Measurements from ENCODE around the gene DLG2.

DLG2 gene

GRCh38 chr11:84438565-84438964 is 1188.6 kb downstream of the DLG2 start:
- H3K27ac ChIP-seq (replicated peaks) = no peak overlapping the region
- TF ChIP-seq POLR2AphosphoS5 (IDR thresholded peaks at IDR 0.05; ENCODE audit: low read depth) = no peak
- no peak for TF ChIP-seq SPI1 (IDR thresholded peaks at IDR 0.05; ENCODE audit: borderline replicate concordance, low read depth)
- no peak for TF ChIP-seq GABPA (IDR thresholded peaks at IDR 0.05; ENCODE audit: low read depth)
- TF ChIP-seq CTCF (IDR thresholded peaks at IDR 0.05; ENCODE audit: insufficient read depth, low read length) = no peak
- no peak for TF ChIP-seq REST (IDR thresholded peaks at IDR 0.05; ENCODE audit: insufficient replicate concordance, low read depth)
- no peaks in the 10 kb centered on the region for H3K27me3 ChIP-seq (ENCODE audit: insufficient read depth, poor library complexity, severe bottlenecking)
- no peak overlapping the region for H3K4me3 ChIP-seq (replicated peaks; ENCODE audit: insufficient read depth, low read length)
- DNase-seq (ENCODE audit: low read depth in 1 of 2, low spot score in 1 of 2) = no peak

- TF ChIP-seq GABPA (IDR thresholded peaks at IDR 0.05; ENCODE audit: low read depth) = no peak
- TF ChIP-seq REST (IDR thresholded peaks at IDR 0.05; ENCODE audit: insufficient replicate concordance, low read depth) = no peak
- no peak for TF ChIP-seq CTCF (IDR thresholded peaks at IDR 0.05; ENCODE audit: insufficient read depth, low read length)
- no peak for TF ChIP-seq SPI1 (IDR thresholded peaks at IDR 0.05; ENCODE audit: borderline replicate concordance, low read depth)
- Histone ChIP-seq H3K27me3 (ENCODE audit: insufficient read depth, poor library complexity, severe bottlenecking) (no peaks in the 10 kb centered on the region), H3K4me3 (replicated peaks; ENCODE audit: insufficient read depth, low read length) (no peak overlapping the region), H3K27ac (replicated peaks) (no peak overlapping the region)
- DNase-seq (ENCODE audit: low read depth in 1 of 2, low spot score in 1 of 2) = no peak
Observed at GRCh38 chr11:84437071-84437980, 1189.8 kb downstream of the DLG2 start.

GRCh38 chr11:84430661-84431060 is 1196.5 kb downstream of the DLG2 start:
- no peak for DNase-seq (ENCODE audit: low read depth in 1 of 2, low spot score in 1 of 2)
- H3K4me3 ChIP-seq (replicated peaks; ENCODE audit: insufficient read depth, low read length) = no peak overlapping the region
- H3K27me3 ChIP-seq (ENCODE audit: insufficient read depth, poor library complexity, severe bottlenecking) = no peaks in the 10 kb centered on the region
- H3K27ac ChIP-seq (replicated peaks) = no peak overlapping the region
- TF ChIP-seq SPI1 (IDR thresholded peaks at IDR 0.05; ENCODE audit: borderline replicate concordance, low read depth) = no peak
- TF ChIP-seq CTCF (IDR thresholded peaks at IDR 0.05; ENCODE audit: insufficient read depth, low read length) = no peak
- no peak for TF ChIP-seq POLR2AphosphoS5 (IDR thresholded peaks at IDR 0.05; ENCODE audit: low read depth)
- TF ChIP-seq GABPA (IDR thresholded peaks at IDR 0.05; ENCODE audit: low read depth) = no peak
- no peak for TF ChIP-seq REST (IDR thresholded peaks at IDR 0.05; ENCODE audit: insufficient replicate concordance, low read depth)
